Gastrocnemius medialis (tissue), 4 donors: ENCODE results near the gene ZNF586. TPM values are rescaled to one million over a fixed set of nuclear protein-coding genes. Genes with fewer than 3 reads are reported as not detected.
A peak's percentile ranks its signal among the peaks of the same experiment; 100 is the strongest.
"Not testable (repeated sequence)": the region's sequence is repeated elsewhere in the genome, so short reads cannot be mapped to it uniquely, and the experiment has no call there.

Experiments
- ATAC-seq, 2 donors: fragments of 150-250 bp; one replicate each; pipeline ENCODE4 v1.9.1; 2016
- DNase-seq, 2 donors: peaks; one replicate each; pipeline ENCODE4 v3.0.0-alpha.2; 2019
- H3K27ac ChIP-seq, 4 donors: fragments of 200-600 bp; sonication (generic); 1 replicate in 1 of 4; 2 replicates in 3 of 4; pipeline ENCODE4 v1.5.1; 2016 to 2018; ENCODE audit warnings: mild to moderate bottlenecking in 2 of 4, moderate library complexity in 1 of 4
- H3K27me3 ChIP-seq, 3 donors: fragments of 200-600 bp; sonication (generic) in 2 of 3; 1 replicate in 1 of 3; 2 replicates in 2 of 3; pipeline versions ENCODE4 v1.5.1 to v1.6.0; 2016 to 2019; ENCODE audit warnings: mild to moderate bottlenecking in 1 of 3, moderate library complexity in 1 of 3
- H3K36me3 ChIP-seq, 2 donors: fragments of 200-600 bp; sonication (generic) in 1 of 2; one replicate each; pipeline ENCODE4 v1.5.1; 2017 to 2018
- H3K4me1 ChIP-seq, 2 donors: fragments of 200-600 bp; sonication (generic) in 1 of 2; one replicate each; pipeline ENCODE4 v1.5.1; 2016 to 2017; ENCODE audit warnings: mild to moderate bottlenecking in 2 of 2
- H3K4me3 ChIP-seq, 4 donors: fragments of 200-600 bp; sonication (generic) in 3 of 4; 1 replicate in 1 of 4; 2 replicates in 3 of 4; pipeline ENCODE4 v1.5.1; 2016 to 2019; ENCODE audit warnings: mild to moderate bottlenecking in 2 of 4
- H3K9me3 ChIP-seq, 3 donors: fragments of 200-600 bp; sonication (generic) in 2 of 3; 1 replicate in 1 of 3; 2 replicates in 2 of 3; pipeline ENCODE4 v1.5.1; 2016 to 2019
- CTCF ChIP-seq, 5 experiments: fragments of 450-650 bp in 3 of 5; fragments of 200-600 bp in 2 of 5; sonication (generic) in 2 of 5; IDR thresholded peaks in 4 of 5; conservative IDR thresholded peaks in 1 of 5; 1 replicate in 4 of 5; 2 replicates in 1 of 5; pipeline ENCODE4 v1.5.1; 2016 to 2019; ENCODE audit warnings: antibody characterized with exemption in 5 of 5, mild to moderate bottlenecking in 3 of 5, moderate library complexity in 3 of 5
- POLR2A ChIP-seq, 2 donors: fragments of 450-650 bp; IDR thresholded peaks; one replicate each; pipeline ENCODE4 v1.6.1; 2017; ENCODE audit warnings: antibody characterized with exemption in 2 of 2, mild to moderate bottlenecking in 2 of 2, moderate library complexity in 2 of 2
- in situ Hi-C, 4 donors: fragments of 200-750 bp; cut with MboI; loops; one replicate each; pipeline versions ENCODE4 v1.15.0 to v1.8.0; 2017; ENCODE audit warnings: low sequenced_read_pairs in 4 of 4
- intact Hi-C: fragments of 100-400 bp; cut with DNase I; formaldehyde crosslinking; loops from one replicate; pipeline ENCODE4 v1.15.1; 2023; ENCODE audit warnings: low total_unique reads
- total RNA-seq, 4 donors: library from RNA; depleted of rRNA; stranded (reverse); fragments of >200 nt; gene quantifications; one replicate each; pipeline versions ENCODE4 v1.1.0 to v1.2.3, GENCODE V29; 2016

Gene ZNF586
- total RNA-seq, 4 donors from 2014 or later: 7.6 to 13.3 (median 9.2) TPM

- in situ Hi-C loops (no loop called here), intact Hi-C loops (no loop called here)
- Histone ChIP-seq H3K4me3 (no peak overlapping the region), H3K4me1 (no peaks in the 10 kb centered on the region), H3K27me3 (no peaks in the 10 kb centered on the region), H3K36me3 (peaks cover 0 to 38% of the 10 kb centered on the region in 2 donors), H3K27ac (peak overlapping the region in 1 of 4 donors; percentile 12), H3K9me3 (no peaks in the 10 kb centered on the region)
- TF ChIP-seq POLR2A (IDR thresholded peaks at IDR 0.05) (no peak), CTCF (IDR thresholded peaks at IDR 0.05 in 4 of 5, conservative IDR thresholded peaks at IDR 0.05 in 1 of 5) (no peak)
- ATAC-seq (peak in 1 of 2 donors; percentile 33), DNase-seq (no peak)
These were observed 17.4 kb downstream of the ZNF586 start for GRCh38 chr19:57786906-57787305.

GRCh38 chr19:57788114-57788692, 18.7 kb downstream of the ZNF586 start:
- ATAC-seq: peak in 1 of 2 donors; percentile 51
- no peaks in the 10 kb centered on the region for H3K9me3 ChIP-seq
- intact Hi-C loops (no loop called here), in situ Hi-C loops (no loop called here)
- H3K36me3 ChIP-seq: peaks cover 0 to 34% of the 10 kb centered on the region in 2 donors
- H3K27me3 ChIP-seq: no peaks in the 10 kb centered on the region
- no peak for DNase-seq
- H3K4me1 ChIP-seq: peaks cover 0 to 5% of the 10 kb centered on the region in 2 donors
- peak overlapping the region in 1 of 4 donors; percentile 41 for H3K27ac ChIP-seq
- no peak overlapping the region for H3K4me3 ChIP-seq
- TF ChIP-seq CTCF (IDR thresholded peaks at IDR 0.05 in 4 of 5, conservative IDR thresholded peaks at IDR 0.05 in 1 of 5) (no peak), POLR2A (IDR thresholded peaks at IDR 0.05) (no peak)

GRCh38 chr19:57789288-57789687, 19.8 kb downstream of the ZNF586 start:
- Histone ChIP-seq H3K9me3 (no peaks in the 10 kb centered on the region), H3K36me3 (peaks cover 0 to 34% of the 10 kb centered on the region in 2 donors)
- no peak for DNase-seq

GRCh38 chr19:57796580-57796979, 27.1 kb downstream of the ZNF586 start:
- H3K36me3 ChIP-seq: peaks cover 0 to 25% of the 10 kb centered on the region in 2 donors
- H3K4me3 ChIP-seq, H3K9me3 ChIP-seq, in situ Hi-C loops, H3K4me1 ChIP-seq, H3K27ac ChIP-seq, H3K27me3 ChIP-seq, DNase-seq, ATAC-seq: not testable (repeated sequence)
- intact Hi-C loops: loop anchor here (10.0 kb wide), 1 partner anchor 1692 kb away; no protein-coding TSS in a partner anchor

More at GRCh38 chr19:57789288-57789687, 19.8 kb downstream of the ZNF586 start:
- H3K27ac ChIP-seq: no peak overlapping the region
- no peak for ATAC-seq
- TF ChIP-seq CTCF (IDR thresholded peaks at IDR 0.05 in 4 of 5, conservative IDR thresholded peaks at IDR 0.05 in 1 of 5) (no peak), POLR2A (IDR thresholded peaks at IDR 0.05) (no peak)
- peaks cover 0 to 5% of the 10 kb centered on the region in 2 donors for H3K4me1 ChIP-seq
- in situ Hi-C loops: no loop called here
- H3K27me3 ChIP-seq: no peaks in the 10 kb centered on the region
- H3K4me3 ChIP-seq: no peak overlapping the region
- intact Hi-C loops: no loop called here

- intact Hi-C loops (no loop called here), in situ Hi-C loops (no loop called here)
- Histone ChIP-seq H3K4me1 (peaks cover 9 to 33% of the 10 kb centered on the region in 2 donors), H3K27me3 (no peaks in the 10 kb centered on the region), H3K4me3 (no peak overlapping the region), H3K27ac (peak overlapping the region in 1 of 4 donors; percentile 74), H3K9me3 (no peaks in the 10 kb centered on the region), H3K36me3 (peaks cover 0 to 12% of the 10 kb centered on the region in 2 donors)
- TF ChIP-seq CTCF (IDR thresholded peaks at IDR 0.05 in 4 of 5, conservative IDR thresholded peaks at IDR 0.05 in 1 of 5) (no peak), POLR2A (IDR thresholded peaks at IDR 0.05) (no peak)
- ATAC-seq: no peak
- no peak for DNase-seq
These were observed 31.2 kb downstream of the ZNF586 start for GRCh38 chr19:57800696-57801095.
